Inflammatory macrophage treated with lipopolysaccharide for 1 hour (primary cell): ENCODE data around the gene ZFP91.
A peak's percentile ranks its signal among the peaks of the same experiment; 100 is the strongest.

ENCODE experiments used
- DNase-seq, 2 donors: peaks; one replicate each; pipeline ENCODE4 v3.0.0-alpha.2; 2020 to 2022

Gene ZFP91

GRCh38 chr11:58632510-58632909, 53.6 kb downstream of the ZFP91 start:
- no peak for DNase-seq

GRCh38 chr11:58636587-58636986, 57.7 kb downstream of the ZFP91 start:
- no peak for DNase-seq

GRCh38 chr11:58637371-58637770, 58.5 kb downstream of the ZFP91 start:
- DNase-seq, result no peak

- DNase-seq, result no peak
These were observed 60.2 kb downstream of the ZFP91 start for GRCh38 chr11:58639103-58639502.

- DNase-seq, result peak; percentile 41 to 60
These were observed 60.8 kb downstream of the ZFP91 start for GRCh38 chr11:58639669-58640068.

- DNase-seq, result peak; percentile 16 to 49
These were observed 61.6 kb downstream of the ZFP91 start for GRCh38 chr11:58640386-58641023.

- no peak for DNase-seq
These were observed 62.5 kb downstream of the ZFP91 start for GRCh38 chr11:58641341-58641740.

GRCh38 chr11:58641803-58642581, 63.1 kb downstream of the ZFP91 start:
- no peak for DNase-seq

GRCh38 chr11:58645854-58646253, 67.0 kb downstream of the ZFP91 start:
- no peak for DNase-seq

GRCh38 chr11:58647141-58647699, 68.4 kb downstream of the ZFP91 start:
- DNase-seq, result no peak

- DNase-seq, result no peak
These were observed 69.0 kb downstream of the ZFP91 start for GRCh38 chr11:58647866-58648265.

GRCh38 chr11:58649623-58650022, 70.8 kb downstream of the ZFP91 start:
- DNase-seq, result no peak

GRCh38 chr11:58650496-58650895, 71.6 kb downstream of the ZFP91 start:
- DNase-seq, result no peak

- DNase-seq, result no peak
These were observed 73.9 kb downstream of the ZFP91 start for GRCh38 chr11:58652726-58653280.

- DNase-seq, result peak; percentile 43 to 79
These were observed 75.4 kb downstream of the ZFP91 start for GRCh38 chr11:58654079-58654907.

- DNase-seq, result no peak
These were observed 76.0 kb downstream of the ZFP91 start for GRCh38 chr11:58654908-58655296.

GRCh38 chr11:58656348-58656747, 77.5 kb downstream of the ZFP91 start:
- no peak for DNase-seq

GRCh38 chr11:58658623-58659022, 79.8 kb downstream of the ZFP91 start:
- DNase-seq, result no peak

- no peak for DNase-seq
These were observed 80.5 kb downstream of the ZFP91 start for GRCh38 chr11:58659404-58659803.

- no peak for DNase-seq
These were observed 81.2 kb downstream of the ZFP91 start for GRCh38 chr11:58659910-58660570.
